ENCODE data around the gene SENP2.

DNA sequence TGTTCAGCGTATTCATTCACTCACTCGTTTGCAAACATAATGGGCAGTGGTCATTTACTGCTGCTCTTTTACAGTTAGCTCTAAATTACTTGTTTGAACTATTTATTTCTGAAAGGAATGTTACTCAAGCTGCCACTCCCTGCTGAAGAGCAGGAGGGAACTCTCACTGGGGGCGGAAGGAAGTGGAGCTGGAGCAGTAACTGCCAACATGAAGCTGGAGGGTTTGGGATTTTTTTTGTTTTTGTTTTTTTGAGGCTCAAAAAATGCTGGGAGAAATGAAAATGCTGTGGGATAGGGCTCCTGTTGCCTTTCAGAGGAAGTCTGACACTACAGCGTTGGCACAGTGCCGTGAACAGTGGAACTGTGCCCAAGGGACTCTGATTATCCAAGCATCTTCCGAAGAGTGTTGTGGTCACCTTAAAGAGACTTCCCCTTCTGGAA lies 44.1 kb downstream of the SENP2 start:
- TF ChIP-seq POLR2A (IDR thresholded peaks at IDR 0.05; ENCODE audit: low read length) (no peak), GATA1 (IDR thresholded peaks at IDR 0.05; ENCODE audit: low read depth, low read length) (no peak)

Data from erythroblast (primary cell).